SH-SY5Y (cell line): ENCODE data around the gene FANCL.

Experiments used
- GATA2 ChIP-seq: IDR thresholded peaks from 2 replicates; pipeline ENCODE4 v1.6.1; 2011; ENCODE audit warnings: mild to moderate bottlenecking, low read depth, low read length
- GATA3 ChIP-seq: IDR thresholded peaks from 2 replicates; pipeline ENCODE4 v1.6.1; 2011; ENCODE audit warnings: low read depth, mild to moderate bottlenecking, low read length, moderate library complexity

DNA sequence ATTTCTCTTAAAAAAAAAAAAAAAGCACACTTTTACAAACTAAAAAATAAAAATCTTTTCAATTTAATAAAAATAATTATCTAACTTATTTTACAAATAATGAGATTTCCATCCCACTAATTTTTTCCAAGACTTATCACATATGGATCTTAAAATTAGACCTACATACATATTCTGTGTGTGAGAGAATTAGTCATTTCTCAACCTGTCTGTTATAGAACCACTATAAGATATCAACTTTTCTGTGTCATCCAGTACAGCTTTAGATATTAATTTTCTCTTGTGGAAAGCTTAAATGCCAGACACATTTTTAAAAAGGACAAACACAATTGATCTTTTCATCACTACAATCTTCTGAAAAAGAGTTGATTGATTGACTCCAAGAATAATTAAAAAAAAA, 38.1 kb downstream of the FANCL start:
- no peak for TF ChIP-seq GATA2
- no peak for TF ChIP-seq GATA3
